A549 treated with CORT108297 at 1 μM for 4 hours (cell line): Measurements from ENCODE around the gene PLA2G2A. TPM values are rescaled to one million over a fixed set of nuclear protein-coding genes. Genes with fewer than 3 reads are reported as not detected.

Source experiments
- total RNA-seq: library from RNA; stranded (reverse); fragments of 200-300 nt; extraction: Qiagen RNA extraction; gene quantifications from 5 replicates; pipeline ENCODE4 v1.2.3, GENCODE V29; 2022

Gene PLA2G2A, protein sequence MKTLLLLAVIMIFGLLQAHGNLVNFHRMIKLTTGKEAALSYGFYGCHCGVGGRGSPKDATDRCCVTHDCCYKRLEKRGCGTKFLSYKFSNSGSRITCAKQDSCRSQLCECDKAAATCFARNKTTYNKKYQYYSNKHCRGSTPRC
- not detected in 5 replicates for total RNA-seq

DNA sequence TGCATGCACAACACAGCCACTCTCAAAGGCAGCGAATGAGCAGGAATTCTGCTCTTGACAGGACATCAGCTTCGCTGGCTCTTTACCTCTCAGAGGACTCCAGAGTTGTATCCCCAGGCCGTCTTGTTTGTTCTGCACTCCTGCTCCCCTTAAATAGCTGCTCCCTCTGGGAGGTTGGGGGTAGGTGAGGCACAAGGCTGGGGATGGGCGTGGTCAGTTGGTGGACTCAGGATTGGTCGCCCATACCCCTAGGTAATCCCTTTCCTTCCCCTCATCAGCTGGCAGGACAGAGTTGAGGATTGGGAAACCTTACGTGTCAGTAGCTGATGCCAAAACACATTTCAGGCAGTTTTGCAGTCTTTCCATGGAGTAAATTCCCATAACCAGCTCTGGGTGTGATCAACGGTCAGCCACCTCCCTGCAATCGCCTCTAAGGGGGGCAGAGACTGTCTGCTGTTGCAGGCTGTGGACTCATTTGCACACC is at the start of gene PLA2G2A:
Gene PLA2G2A, minus strand, starts transcription at position 125 of the 484 bp plus-strand sequence. CDS start 845 bp downstream, outside the sequence.

Other genes starting within 250 kb of the PLA2G2A start
- gene TMCO4, start 179.7 kb downstream of the PLA2G2A start, total RNA-seq: 5.4 to 7.6 TPM (median 6.6 TPM) in 5 replicates
- not detected in 5 replicates for gene RNF186, start 164.3 kb downstream of the PLA2G2A start, total RNA-seq
- 2.6 to 2.8 TPM (median 2.7 TPM) in 5 replicates for gene OTUD3, start 97.2 kb downstream of the PLA2G2A start, total RNA-seq
- gene PLA2G2E, start 56.0 kb downstream of the PLA2G2A start, total RNA-seq: not detected in 5 replicates
- gene PLA2G5, start 90.6 kb upstream of the PLA2G2A start, total RNA-seq: not detected in 5 replicates
- 0.13 TPM in 1 of 5 replicates, not detected in the others for gene PLA2G2D, start 139.9 kb upstream of the PLA2G2A start, total RNA-seq
- gene PLA2G2F, start 159.7 kb upstream of the PLA2G2A start, total RNA-seq: not detected in 5 replicates
- not detected in 5 replicates for gene UBXN10, start 206.5 kb upstream of the PLA2G2A start, total RNA-seq
- not detected in 5 replicates for gene PLA2G2C, start 206.9 kb upstream of the PLA2G2A start, total RNA-seq